Measurements from ENCODE around the gene EVX1. TPM values are rescaled to one million over a fixed set of nuclear protein-coding genes. Genes with fewer than 3 reads are reported as not detected.

Gene EVX1
- total RNA-seq, 1 donor from 2014 or later: not detected

DNA sequence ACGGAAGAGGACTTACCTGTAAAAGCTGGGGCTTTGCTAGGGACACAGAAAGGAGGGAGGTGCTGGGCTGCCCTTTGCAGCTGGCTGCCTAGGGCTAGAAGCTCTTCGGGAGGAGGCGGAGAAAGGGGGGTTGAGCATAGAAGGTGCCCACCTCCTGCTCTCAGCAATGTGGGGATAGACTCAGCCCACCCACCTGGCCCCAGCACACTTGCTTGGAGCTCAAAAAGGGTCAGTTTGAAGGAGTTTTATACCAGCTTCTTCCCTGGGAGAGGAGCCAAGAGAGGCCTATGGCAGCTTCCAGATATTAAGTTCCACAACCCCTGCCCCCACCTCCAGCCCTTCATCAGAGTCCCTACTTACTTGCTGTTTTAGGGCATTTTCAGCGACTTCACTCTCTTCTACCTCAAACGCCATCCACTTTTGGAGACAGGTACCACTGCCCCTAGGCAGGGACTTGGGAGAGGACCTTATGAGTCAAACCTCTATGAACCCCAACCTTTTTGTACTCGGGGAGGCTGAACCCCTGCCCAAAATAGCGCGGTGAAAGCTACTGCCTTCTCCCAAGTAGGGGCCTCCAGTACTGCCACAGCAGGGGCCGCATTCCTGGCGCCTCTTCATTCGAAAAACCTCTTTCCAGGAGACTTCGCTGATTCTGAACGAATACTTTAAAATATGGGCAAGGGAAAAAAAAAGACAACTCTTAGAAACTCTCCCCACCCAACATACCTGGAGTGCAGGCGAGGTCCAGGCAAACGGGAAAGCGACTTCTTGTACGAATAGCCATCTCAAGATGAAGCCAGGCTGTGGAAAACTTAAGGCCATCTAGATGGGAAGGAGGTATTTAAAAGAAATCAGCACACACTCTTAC, 1.2 kb upstream of the EVX1 start:
- no peak for FAIRE-seq
- DNase-seq (ENCODE audit: low read depth): no peak
- Histone ChIP-seq H3K36me3 (ENCODE audit: control insufficient read depth, insufficient read depth, low read length) (no peaks in the 10 kb centered on the region), H3K27me3 (ENCODE audit: control insufficient read depth, insufficient read depth, low read length) (peaks cover 82% of the 10 kb centered on the region), H3K4me3 (ENCODE audit: low read depth, low read length) (no peak overlapping the region)
- TF ChIP-seq, protein P1, sequence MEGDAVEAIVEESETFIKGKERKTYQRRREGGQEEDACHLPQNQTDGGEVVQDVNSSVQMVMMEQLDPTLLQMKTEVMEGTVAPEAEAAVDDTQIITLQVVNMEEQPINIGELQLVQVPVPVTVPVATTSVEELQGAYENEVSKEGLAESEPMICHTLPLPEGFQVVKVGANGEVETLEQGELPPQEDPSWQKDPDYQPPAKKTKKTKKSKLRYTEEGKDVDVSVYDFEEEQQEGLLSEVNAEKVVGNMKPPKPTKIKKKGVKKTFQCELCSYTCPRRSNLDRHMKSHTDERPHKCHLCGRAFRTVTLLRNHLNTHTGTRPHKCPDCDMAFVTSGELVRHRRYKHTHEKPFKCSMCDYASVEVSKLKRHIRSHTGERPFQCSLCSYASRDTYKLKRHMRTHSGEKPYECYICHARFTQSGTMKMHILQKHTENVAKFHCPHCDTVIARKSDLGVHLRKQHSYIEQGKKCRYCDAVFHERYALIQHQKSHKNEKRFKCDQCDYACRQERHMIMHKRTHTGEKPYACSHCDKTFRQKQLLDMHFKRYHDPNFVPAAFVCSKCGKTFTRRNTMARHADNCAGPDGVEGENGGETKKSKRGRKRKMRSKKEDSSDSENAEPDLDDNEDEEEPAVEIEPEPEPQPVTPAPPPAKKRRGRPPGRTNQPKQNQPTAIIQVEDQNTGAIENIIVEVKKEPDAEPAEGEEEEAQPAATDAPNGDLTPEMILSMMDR (IDR thresholded peaks at IDR 0.05; ENCODE audit: insufficient read depth, low read length, severe bottlenecking): no peak

DNA sequence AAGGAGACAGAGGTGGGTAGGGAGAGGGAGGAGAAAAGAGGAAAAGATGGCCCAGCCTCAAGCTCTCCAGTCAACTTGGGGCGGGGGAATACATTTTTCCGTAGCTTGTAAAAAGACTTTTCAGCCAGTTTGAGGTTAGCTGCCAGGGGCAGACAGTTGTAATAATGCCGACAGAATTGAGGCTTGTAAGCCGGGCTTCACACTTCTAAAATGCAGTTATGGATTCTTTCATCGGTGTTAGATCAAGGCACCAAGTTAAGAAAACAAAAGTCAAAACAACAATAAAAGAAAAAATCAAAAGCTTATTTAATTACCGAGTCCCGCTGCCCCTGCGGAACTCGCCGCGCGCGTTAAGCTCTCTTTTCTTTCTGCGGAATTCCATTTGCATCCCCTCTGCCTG, 448 bp upstream of the EVX1 start:
- H3K4me3 ChIP-seq (ENCODE audit: low read depth, low read length): no peak overlapping the region
- FAIRE-seq (no peak), DNase-seq (ENCODE audit: low read depth) (no peak)
- TF ChIP-seq, protein P1 (IDR thresholded peaks at IDR 0.05; ENCODE audit: insufficient read depth, low read length, severe bottlenecking): no peak
- H3K27me3 ChIP-seq (ENCODE audit: control insufficient read depth, insufficient read depth, low read length): peaks cover 83% of the 10 kb centered on the region
- no peaks in the 10 kb centered on the region for H3K36me3 ChIP-seq (ENCODE audit: control insufficient read depth, insufficient read depth, low read length)

- Histone ChIP-seq H3K36me3 (ENCODE audit: control insufficient read depth, insufficient read depth, low read length) (no peaks in the 10 kb centered on the region), H3K4me3 (ENCODE audit: low read depth, low read length) (no peak overlapping the region), H3K27me3 (ENCODE audit: control insufficient read depth, insufficient read depth, low read length) (peaks cover 89% of the 10 kb centered on the region)
- no peak for DNase-seq (ENCODE audit: low read depth)
- TF ChIP-seq, protein P1 (IDR thresholded peaks at IDR 0.05; ENCODE audit: insufficient read depth, low read length, severe bottlenecking): no peak
- no peak for FAIRE-seq
These were observed 950 bp downstream of the EVX1 start for GRCh38 chr7:27243340-27244163.

DNA sequence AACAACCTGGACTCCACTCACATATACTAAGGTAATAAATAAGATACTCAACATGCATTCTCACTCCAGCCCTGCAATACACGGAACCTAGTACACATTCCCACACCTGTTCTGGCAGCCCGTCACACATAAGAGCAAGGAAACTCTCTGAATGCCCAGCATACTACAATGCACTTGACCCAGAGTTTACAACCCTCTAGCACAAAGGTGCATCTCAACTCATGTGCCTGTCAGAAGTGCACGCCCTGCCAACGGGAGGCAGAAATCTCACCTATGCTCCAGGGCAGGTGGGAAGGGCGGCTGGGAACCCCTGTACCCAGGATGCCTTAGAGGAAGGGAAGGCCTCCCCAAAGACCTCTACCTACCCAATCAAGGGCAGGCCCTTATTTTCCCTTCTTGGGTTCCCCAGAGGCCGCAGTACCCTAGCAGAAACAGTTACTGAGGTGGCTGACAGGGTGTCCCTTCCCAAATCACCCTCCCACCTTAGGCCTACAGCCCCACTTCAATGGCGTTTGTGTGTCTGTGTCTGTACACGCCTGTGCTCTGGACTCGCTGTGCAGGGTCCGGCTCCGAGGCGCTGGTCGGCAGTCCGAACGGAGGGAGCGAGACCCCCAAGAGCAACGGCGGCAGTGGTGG, 2.0 kb downstream of the EVX1 start:
- Histone ChIP-seq H3K36me3 (ENCODE audit: control insufficient read depth, insufficient read depth, low read length) (no peaks in the 10 kb centered on the region), H3K27me3 (ENCODE audit: control insufficient read depth, insufficient read depth, low read length) (peaks cover 95% of the 10 kb centered on the region), H3K4me3 (ENCODE audit: low read depth, low read length) (no peak overlapping the region)
- FAIRE-seq (no peak), DNase-seq (ENCODE audit: low read depth) (no peak)
- TF ChIP-seq, protein P1 (IDR thresholded peaks at IDR 0.05; ENCODE audit: insufficient read depth, low read length, severe bottlenecking): no peak

GRCh38 chr7:27245124-27245797, 2.7 kb downstream of the EVX1 start:
- Histone ChIP-seq H3K4me3 (ENCODE audit: low read depth, low read length) (no peak overlapping the region), H3K27me3 (ENCODE audit: control insufficient read depth, insufficient read depth, low read length) (peaks cover 95% of the 10 kb centered on the region), H3K36me3 (ENCODE audit: control insufficient read depth, insufficient read depth, low read length) (no peaks in the 10 kb centered on the region)
- FAIRE-seq (no peak), DNase-seq (ENCODE audit: low read depth) (no peak)
- TF ChIP-seq, protein P1 (IDR thresholded peaks at IDR 0.05; ENCODE audit: insufficient read depth, low read length, severe bottlenecking): no peak
